Dendritic cell treated with granulocyte-macrophage colony-stimulating factor and Interleukin-4, amounts not matched to agents 40 ng/mL and 50 ng/mL, for 4 days (primary cell): Measurements from ENCODE around the gene ZNF583.

ENCODE experiments used
- H3K27ac Mint-ChIP-seq: one replicate; pipeline ENCODE4 v1.8.0; 2022; ENCODE audit warnings: mild to moderate bottlenecking, mixed read lengths
- H3K27me3 Mint-ChIP-seq: one replicate; pipeline ENCODE4 v1.8.0; 2022; ENCODE audit warnings: mild to moderate bottlenecking, mixed read lengths
- H3K36me3 Mint-ChIP-seq: one replicate; pipeline ENCODE4 v1.8.0; 2022; ENCODE audit warnings: low read depth, mixed read lengths
- H3K4me1 Mint-ChIP-seq: one replicate; pipeline ENCODE4 v1.8.0; 2022; ENCODE audit warnings: low read depth, mixed read lengths
- H3K4me3 Mint-ChIP-seq: one replicate; pipeline ENCODE4 v1.8.0; 2022; ENCODE audit warnings: mild to moderate bottlenecking, moderate library complexity, mixed read lengths
- H3K9me3 Mint-ChIP-seq: one replicate; pipeline ENCODE4 v1.8.0; 2022; ENCODE audit warnings: mixed read lengths
- intact Hi-C: fragments of 100-400 bp; cut with micrococcal nuclease; formaldehyde crosslinking; loops from one replicate; pipeline ENCODE4 v1.15.0; 2022

Gene ZNF583

GRCh38 chr19:56400485-56400884 lies 3.6 kb upstream of the ZNF583 start:
- Mint-ChIP-seq H3K4me3 (no peak overlapping the region), H3K27ac (no peak overlapping the region), H3K4me1 (peaks cover 14% of the 10 kb centered on the region), H3K27me3 (no peaks in the 10 kb centered on the region), H3K36me3 (peaks cover 52% of the 10 kb centered on the region), H3K9me3 (peaks cover 86% of the 10 kb centered on the region)
- intact Hi-C loops: no loop called here

GRCh38 chr19:56403261-56403660 lies 871 bp upstream of the ZNF583 start:
- Mint-ChIP-seq H3K27me3 (no peaks in the 10 kb centered on the region), H3K9me3 (peaks cover 85% of the 10 kb centered on the region), H3K4me3 (peak overlapping the region; percentile 76), H3K27ac (peak overlapping the region; percentile 98), H3K4me1 (peaks cover 15% of the 10 kb centered on the region), H3K36me3 (peaks cover 68% of the 10 kb centered on the region)
- intact Hi-C loops: no loop called here

GRCh38 chr19:56404705-56405056 lies 549 bp downstream of the ZNF583 start:
- H3K9me3 Mint-ChIP-seq: peaks cover 85% of the 10 kb centered on the region
- peaks cover 15% of the 10 kb centered on the region for H3K4me1 Mint-ChIP-seq
- intact Hi-C loops: loop anchor here (1.0 kb wide), 1 partner anchor 11 kb away; the partner anchor contains the start of gene ZNF582
- H3K36me3 Mint-ChIP-seq: peaks cover 68% of the 10 kb centered on the region
- H3K27me3 Mint-ChIP-seq: no peaks in the 10 kb centered on the region
- peak overlapping the region; percentile 98 for H3K27ac Mint-ChIP-seq
- peak overlapping the region; percentile 76 for H3K4me3 Mint-ChIP-seq

- Mint-ChIP-seq H3K4me1 (peaks cover 15% of the 10 kb centered on the region), H3K27ac (peak overlapping the region; percentile 98), H3K4me3 (peak overlapping the region; percentile 76), H3K27me3 (no peaks in the 10 kb centered on the region), H3K9me3 (peaks cover 85% of the 10 kb centered on the region), H3K36me3 (peaks cover 70% of the 10 kb centered on the region)
- intact Hi-C loops: no loop called here
Measured at GRCh38 chr19:56405062-56405461, 930 bp downstream of the ZNF583 start.

- Mint-ChIP-seq H3K4me1 (no peaks in the 10 kb centered on the region), H3K36me3 (peaks cover 62% of the 10 kb centered on the region), H3K27ac (no peak overlapping the region), H3K27me3 (no peaks in the 10 kb centered on the region), H3K4me3 (no peak overlapping the region), H3K9me3 (peaks cover 96% of the 10 kb centered on the region)
- intact Hi-C loops: no loop called here
Measured at GRCh38 chr19:56423276-56423984, 19.3 kb downstream of the ZNF583 start.

- peaks cover 95% of the 10 kb centered on the region for H3K9me3 Mint-ChIP-seq
- no peaks in the 10 kb centered on the region for H3K4me1 Mint-ChIP-seq
- H3K27me3 Mint-ChIP-seq: no peaks in the 10 kb centered on the region
- H3K4me3 Mint-ChIP-seq: no peak overlapping the region
- intact Hi-C loops: no loop called here
- no peak overlapping the region for H3K27ac Mint-ChIP-seq
- H3K36me3 Mint-ChIP-seq: peaks cover 56% of the 10 kb centered on the region
Measured at GRCh38 chr19:56423985-56424353, 19.8 kb downstream of the ZNF583 start.

GRCh38 chr19:56441206-56441792 lies 37.2 kb downstream of the ZNF583 start:
- H3K27me3 Mint-ChIP-seq: no peaks in the 10 kb centered on the region
- no peak overlapping the region for H3K27ac Mint-ChIP-seq
- no peaks in the 10 kb centered on the region for H3K36me3 Mint-ChIP-seq
- H3K9me3 Mint-ChIP-seq: peaks cover 84% of the 10 kb centered on the region
- intact Hi-C loops: no loop called here
- H3K4me3 Mint-ChIP-seq: no peak overlapping the region
- no peaks in the 10 kb centered on the region for H3K4me1 Mint-ChIP-seq

GRCh38 chr19:56474308-56474707 lies 70.2 kb downstream of the ZNF583 start:
- peaks cover 19% of the 10 kb centered on the region for H3K36me3 Mint-ChIP-seq
- H3K27me3 Mint-ChIP-seq: peaks cover 20% of the 10 kb centered on the region
- H3K4me3 Mint-ChIP-seq: no peak overlapping the region
- H3K9me3 Mint-ChIP-seq: peaks cover 91% of the 10 kb centered on the region
- no peak overlapping the region for H3K27ac Mint-ChIP-seq
- intact Hi-C loops: no loop called here
- H3K4me1 Mint-ChIP-seq: peaks cover 19% of the 10 kb centered on the region

- intact Hi-C loops: no loop called here
- no peak overlapping the region for H3K27ac Mint-ChIP-seq
- H3K9me3 Mint-ChIP-seq: peaks cover 84% of the 10 kb centered on the region
- no peak overlapping the region for H3K4me3 Mint-ChIP-seq
- H3K27me3 Mint-ChIP-seq: peaks cover 20% of the 10 kb centered on the region
- H3K36me3 Mint-ChIP-seq: peaks cover 19% of the 10 kb centered on the region
- H3K4me1 Mint-ChIP-seq: peaks cover 19% of the 10 kb centered on the region
Measured at GRCh38 chr19:56476093-56476492, 72.0 kb downstream of the ZNF583 start.
